Measurements from ENCODE around the gene RPEL1.
"Not testable (repeated sequence)": the region's sequence is repeated elsewhere in the genome, so short reads cannot be mapped to it uniquely, and the experiment has no call there.

Gene RPEL1
- 0 reads per million in 2 donors for total RNA-seq

DNA sequence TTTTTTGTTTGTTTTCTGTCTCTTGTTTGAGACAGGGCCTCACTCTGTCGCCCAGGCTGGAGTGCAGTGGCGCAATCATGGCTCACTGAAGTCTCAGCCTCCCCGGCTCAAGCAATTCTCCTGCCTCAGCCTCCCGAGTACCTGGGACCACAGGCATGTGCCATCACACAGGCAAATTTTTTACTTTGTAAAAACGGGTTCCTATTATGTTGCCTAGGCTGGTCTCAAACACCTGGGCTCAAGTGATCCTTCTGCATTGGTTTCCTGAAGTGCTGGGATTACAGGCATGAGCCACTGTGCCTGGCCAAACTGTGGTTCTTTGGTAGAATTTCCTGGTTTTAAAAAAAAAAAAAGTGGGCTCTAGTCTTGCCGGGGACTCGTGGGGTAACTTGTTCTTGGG, at the start of gene RPEL1:
Gene RPEL1 (plus strand): TSS at position 301 of the 400 bp plus-strand sequence. CDS start 110 bp downstream, outside the sequence.
- not testable (repeated sequence) for DNase-seq

DNA sequence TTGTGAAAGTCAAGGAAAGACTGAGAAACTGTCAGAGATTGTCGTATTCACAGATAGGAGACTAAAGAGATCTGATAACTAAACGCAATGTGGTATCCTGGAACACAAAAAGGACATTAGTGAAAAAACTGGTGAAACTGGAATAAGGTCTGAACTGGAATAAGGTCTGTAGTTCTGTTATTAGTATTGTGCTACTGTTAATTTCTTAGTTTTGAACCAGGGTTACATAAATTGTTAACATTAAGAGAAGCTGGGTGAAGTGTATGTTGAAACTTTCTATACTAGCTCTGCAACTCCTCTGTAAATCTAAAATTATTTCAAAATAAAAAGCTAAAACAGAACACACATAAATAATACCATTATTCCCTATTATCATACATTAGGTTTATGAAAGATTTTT, 49.2 kb upstream of the RPEL1 start:
- DNase-seq: no peak

DNA sequence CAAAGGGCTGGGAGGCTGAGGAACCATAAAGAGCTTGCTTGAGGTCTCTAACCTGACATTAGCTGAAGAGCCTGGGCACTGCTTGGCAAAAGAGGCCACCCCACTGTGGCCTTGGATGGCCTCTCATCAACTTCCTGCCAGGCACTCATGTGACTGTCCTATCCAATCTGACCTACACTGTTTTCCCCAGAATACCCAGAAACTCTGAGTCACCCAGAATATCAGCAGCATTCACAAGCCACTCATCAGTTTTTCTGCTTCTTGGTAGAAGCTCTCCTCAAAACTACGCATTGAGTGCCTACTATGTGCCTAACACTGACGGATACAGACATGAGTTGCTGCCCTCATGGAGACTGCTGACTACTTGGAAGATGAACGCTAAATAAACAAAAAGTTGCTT, 48.5 kb upstream of the RPEL1 start:
- no peak for DNase-seq

DNA sequence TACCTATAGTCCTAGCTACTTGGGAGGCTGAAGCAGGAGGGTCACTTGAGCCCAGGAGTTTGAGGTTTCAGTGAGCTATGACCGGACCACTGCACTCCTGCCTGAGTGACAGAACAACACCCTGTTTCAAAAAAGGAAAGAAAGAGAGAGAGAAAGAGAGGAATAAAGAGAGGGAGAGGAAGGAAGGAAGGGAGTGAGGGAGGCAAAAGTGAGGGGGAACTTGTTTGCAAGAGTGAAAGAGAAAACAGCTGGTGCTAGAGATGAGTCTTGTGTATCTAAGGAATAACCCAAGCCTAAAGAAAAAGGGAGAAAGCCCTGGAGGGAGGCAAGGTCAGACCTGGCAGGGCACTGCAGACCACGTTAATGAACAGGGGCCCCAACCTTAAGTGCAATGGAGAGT, 47.8 kb upstream of the RPEL1 start:
- DNase-seq: no peak

DNA sequence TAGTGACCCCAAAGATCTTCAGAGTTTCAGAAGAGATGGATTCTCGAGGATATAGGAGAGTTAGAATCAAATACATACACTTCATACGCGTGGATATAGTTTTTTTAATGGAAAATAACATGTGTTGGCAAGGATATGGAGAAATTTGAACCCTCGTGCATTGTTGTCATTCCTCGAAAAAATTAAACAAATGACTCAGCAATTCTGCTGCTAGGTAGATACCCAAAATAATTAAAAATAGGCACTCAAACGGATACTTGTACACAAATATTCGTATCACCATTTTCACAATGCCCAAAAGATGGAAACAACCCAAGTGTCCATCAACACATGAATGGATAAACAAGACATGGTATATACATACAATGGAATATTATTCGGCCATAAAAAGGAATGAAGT, 47.0 kb upstream of the RPEL1 start:
- no peak for DNase-seq

DNA sequence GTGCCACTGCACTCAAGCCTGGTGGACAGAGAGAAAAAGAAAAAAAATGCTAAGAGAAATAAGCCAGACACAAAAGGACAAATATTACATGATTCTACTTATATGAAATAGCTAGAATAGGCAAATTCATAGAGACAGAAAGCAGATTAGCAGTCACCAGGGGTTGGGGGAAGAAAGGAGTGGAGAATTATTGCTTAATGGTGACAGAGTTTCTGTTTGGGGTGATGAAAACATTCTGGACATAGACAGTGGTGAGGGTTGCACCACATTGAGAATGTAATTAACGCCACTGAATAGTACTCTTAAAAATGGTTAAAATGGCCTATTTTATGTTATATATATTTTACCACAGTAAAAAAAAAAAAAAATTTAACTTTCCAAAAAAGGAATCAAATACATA, 46.2 kb upstream of the RPEL1 start:
- no peak for DNase-seq

DNA sequence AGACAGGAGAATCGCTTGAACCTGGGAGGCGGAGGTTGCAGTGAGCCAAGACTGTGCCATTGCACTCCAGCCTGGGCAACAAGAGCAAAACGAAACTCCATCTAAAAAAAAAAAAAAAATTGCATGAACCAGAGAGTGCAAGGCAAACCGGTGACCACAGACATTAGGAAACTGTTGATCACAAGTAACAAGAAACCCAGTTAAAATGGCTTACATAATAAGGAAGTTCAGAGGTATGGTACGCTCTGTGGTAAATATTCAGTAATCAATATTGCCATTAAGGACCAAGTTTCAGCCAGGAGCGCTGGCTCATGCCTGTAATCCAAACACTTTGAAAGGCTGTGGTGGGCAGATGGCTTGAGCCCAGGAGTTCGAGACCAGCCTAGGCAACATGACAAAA, 43.4 kb upstream of the RPEL1 start:
- DNase-seq: no peak

DNA sequence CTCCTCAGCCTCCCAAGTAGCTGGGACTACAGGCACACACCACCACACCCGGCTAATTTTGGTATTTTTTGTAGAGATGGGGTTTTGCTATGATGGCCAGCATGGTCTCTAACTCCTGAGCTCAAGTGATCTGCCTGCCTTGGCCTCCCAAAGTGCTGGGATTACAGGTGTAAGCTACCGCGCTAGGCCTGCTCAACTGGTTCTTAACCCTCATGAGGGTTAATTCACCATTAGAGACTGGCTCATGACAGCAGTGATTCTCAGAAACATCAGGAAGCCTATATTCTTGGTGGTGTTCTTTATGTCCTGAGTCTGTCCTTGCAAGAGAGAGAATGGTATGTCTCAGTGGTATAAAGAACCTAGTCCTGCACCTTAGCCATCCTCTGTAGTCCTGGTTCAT, 42.2 kb upstream of the RPEL1 start:
- DNase-seq: no peak

DNA sequence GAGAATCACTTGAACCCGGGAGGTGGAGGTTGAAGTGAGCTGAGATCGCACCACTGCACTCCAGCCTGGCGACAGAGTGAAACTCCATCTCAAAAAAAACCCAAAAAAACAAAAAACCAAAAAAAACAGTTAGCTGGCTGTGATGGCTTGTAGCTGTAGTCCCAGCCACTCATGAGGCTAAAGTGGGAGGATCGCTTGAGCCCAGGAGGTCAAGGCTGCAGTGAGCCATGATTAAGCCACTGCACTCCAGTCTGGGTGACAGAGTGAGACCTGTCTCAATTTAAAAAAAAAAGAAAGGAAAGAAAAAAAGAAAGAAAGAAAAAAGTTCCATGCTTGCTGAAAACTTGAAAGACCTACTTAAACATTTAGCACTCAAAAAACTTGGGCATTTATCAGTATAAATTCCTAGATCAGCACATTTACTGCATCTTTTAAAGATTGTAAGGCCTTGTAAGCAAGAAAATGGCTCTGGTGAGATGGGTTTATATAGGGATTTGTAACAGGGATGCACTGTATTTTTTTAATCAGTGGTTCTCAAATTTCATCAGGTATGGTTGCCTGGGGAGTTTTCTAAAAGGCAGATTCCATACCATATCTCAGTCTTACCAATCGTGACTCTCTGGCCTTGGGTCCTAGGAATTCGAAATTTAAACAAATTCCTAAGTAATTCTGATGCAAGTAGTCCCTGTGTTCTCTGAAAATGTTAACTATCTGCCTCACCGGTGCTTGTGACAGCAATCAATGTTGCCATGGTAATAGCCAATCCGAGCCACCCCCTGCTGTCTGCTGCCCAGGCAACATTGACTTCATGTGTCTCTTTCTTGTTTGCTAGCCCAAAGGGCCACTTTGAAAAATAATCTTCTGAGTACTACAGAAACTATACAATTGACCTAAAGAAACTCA, 41.1 kb upstream of the RPEL1 start:
- DNase-seq: no peak

DNA sequence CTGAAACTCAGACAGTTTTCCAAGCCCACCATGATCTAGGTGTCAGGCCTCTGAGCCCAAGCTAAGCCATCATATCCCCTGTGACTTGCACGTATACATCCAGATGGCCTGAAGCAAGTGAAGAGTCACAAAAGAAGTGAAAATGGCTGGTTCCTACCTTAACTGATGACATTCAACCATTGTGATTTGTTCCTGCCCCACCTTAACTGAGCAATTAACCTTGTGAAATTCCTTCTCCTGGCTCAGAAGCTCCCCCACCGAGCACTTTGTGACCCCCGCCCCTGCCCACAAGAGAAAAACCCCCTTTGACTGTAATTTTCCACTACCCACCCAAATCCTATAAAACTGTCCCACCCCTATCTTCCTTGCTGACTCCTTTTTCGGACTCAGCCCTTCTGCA, 40.3 kb upstream of the RPEL1 start:
- not testable (repeated sequence) for DNase-seq

DNA sequence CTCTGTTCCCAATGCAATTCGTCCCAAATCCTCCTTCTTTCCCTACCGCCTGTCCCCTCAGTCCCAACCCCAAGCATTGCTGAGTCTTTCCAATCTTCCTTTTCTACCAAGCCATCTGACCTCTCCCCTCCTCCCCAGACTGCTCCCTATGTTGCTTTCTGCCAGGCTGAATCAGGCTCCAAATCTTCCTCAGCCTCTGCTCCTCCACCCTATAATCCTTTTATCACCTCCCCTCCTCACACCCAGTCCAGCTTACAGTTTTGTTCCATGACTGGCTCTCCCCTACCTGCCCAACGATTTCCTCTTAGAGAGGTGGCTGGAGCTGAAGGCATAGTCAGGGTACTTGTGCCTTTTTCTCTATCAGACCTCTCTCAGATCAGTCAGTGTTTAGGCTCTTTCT, 39.0 kb upstream of the RPEL1 start:
- not testable (repeated sequence) for DNase-seq

DNA sequence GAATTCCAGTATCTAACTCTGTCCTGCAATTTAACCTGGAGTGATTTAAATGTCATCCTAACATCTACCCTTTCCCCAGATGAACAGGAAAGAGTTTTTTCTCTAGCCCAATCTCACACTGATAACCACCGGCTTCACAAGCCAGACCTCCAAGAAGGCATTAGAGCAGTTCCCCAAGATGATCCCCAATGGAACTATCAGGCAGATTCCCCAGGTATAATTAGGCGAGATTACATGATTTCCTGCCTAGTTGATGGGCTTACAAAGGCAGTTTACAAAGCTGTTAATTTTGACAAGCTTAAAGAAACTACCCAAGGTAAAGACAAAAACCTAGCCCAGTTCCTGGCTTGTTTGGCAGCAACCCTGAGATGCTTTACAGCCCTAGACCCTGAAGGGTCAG, 38.5 kb upstream of the RPEL1 start:
- DNase-seq: no peak

DNA sequence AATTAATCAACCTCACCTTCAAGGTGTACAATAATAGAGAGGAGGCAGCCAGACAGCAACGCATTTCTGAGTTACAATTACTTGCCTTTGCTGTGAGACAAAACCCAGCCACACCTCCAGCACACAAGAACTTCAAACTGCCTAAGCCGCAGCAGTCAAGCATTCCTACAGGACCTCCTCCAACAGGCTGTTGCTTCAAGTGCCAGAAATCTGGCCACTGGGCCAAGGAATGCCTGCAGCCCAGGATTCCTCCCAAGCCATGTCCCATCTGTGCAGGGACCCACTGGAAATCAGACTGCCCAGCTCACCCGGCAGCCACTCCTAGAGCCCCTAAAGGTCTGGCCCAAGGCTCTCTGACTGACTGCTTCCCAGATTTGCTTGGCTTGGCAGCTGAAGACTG, 38.0 kb upstream of the RPEL1 start:
- not testable (repeated sequence) for DNase-seq

DNA sequence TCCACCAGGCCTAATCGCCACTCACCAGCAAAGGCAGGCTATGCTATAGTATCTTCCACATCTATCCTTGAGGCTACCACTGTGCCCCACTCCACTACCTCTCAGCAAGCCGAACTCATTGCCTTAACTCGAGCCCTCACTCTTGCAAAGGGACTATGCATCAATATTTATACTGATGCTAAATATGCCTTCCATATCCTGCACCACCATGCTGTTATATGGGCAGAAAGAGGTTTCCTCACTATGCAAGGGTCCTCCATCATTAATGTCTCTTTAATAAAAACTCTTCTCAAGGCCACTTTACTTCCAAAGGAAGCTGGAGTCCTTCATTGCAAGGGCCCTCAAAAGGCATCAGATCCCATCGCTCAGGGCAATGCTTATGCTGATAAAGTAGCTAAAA, 35.4 kb upstream of the RPEL1 start:
- DNase-seq: not testable (repeated sequence)

DNA sequence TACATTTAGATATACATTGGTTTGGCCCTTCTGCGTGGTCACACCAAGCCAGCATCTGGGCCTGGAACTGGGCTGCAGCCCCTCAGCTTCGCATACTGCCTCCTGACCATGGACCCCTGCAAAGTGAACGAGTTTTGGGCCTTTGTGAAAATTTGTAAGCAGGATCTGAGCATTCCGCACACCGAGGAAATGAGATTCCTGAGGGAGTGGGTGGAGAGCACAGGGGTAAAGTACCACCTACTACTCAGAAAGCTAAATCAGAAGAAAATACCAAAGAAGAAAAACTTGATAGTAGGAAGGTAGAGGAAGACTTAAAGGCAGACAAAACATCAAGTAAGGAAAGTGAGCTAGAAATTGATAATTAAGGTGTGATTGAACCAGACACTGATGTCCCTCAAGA, 30.1 kb upstream of the RPEL1 start:
- DNase-seq: no peak

DNA sequence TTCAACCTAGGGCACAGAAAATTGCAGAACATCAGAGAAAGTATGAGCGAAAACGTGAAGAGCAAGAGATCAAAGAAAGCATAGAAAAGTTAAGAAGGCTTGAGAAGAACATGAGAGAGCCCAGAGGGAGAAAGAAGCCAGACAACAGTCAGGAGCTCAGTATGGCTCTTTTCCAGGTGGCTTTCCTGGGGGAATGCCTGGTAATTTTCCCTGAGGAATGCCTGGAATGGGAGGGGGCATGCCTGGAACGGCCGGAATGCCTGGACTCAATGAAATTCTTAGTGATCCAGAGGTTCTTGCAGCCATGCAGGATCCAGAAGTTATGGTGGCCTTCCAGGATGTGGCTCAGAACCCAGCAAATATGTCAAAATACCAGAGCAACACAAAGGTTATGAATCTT, 29.3 kb upstream of the RPEL1 start:
- DNase-seq: not testable (repeated sequence)

DNA sequence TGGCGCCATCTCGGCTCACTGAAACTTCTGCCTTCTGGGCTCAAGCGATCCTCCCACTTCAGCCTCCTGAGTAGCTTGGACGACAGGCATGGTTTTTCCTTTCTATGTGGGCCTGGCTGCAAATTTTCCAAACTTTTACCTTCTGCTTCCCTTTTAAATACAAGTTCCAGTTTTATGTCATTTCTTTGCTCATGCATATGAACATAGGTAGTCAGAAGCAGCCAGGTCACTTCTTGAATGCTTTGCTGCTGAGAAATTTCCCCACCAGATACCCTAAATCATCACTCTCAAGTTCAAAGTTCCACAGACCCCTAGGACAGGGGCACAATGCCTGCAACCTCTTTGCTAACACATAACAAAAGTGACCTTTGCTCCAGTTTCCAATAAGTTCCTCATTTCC, 21.6 kb upstream of the RPEL1 start:
- no peak for DNase-seq

DNA sequence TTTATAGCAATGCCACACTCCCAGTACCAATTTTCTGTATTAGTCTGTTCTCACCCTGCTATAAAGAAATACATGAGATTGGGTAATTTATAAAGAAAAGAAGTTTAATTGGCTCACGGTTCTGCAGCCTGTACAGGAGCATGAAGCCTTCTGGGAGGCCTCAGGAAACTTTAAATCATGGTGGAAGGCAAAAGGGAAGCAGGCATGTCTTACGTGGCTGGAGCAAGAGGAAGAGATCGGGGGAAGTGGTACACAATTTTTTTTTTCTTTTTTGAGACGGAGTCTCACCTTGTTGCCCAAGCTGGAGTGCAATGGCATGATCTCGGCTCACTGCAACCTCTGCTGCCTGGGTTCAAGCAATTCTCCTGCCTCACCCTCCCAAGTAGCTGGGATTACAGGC, 21.0 kb upstream of the RPEL1 start:
- DNase-seq: not testable (repeated sequence)

DNA sequence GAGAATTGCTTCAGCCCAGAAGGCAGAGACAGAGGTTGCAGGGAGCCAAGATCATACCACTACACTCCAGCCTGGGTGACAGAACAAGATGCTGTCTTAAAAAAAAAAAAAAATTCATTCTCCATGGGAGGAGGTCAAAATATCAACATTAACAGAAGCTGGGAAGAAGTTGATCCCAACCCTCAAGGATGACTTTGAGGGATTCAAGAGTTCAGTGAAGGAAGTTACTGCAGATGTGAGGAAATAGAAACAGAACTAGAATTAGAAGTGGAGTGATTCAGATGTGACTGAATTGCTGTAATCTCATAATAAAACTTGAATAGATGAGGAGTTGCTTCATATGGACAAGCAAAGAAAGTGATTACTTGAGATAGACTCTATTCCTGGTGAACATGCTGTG, 19.7 kb upstream of the RPEL1 start:
- DNase-seq: no peak

DNA sequence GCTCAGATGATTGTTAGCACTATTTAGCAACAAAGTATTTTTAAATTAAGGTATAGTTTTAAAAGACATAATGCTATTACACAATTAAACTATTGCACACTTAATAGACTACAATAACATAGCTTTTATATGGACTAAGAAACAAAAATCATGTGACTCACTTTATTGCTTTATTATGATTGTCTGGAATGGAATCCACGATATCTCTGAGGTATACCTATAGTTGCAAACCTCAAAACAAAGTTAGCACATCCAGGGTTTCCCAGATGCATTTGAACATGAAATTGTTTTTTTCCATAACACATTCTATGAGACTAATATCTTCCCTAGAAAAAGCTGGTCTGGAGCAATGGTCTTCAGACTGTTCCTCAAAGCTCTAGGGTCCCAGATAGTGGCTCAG, 18.3 kb upstream of the RPEL1 start:
- no peak for DNase-seq

DNA sequence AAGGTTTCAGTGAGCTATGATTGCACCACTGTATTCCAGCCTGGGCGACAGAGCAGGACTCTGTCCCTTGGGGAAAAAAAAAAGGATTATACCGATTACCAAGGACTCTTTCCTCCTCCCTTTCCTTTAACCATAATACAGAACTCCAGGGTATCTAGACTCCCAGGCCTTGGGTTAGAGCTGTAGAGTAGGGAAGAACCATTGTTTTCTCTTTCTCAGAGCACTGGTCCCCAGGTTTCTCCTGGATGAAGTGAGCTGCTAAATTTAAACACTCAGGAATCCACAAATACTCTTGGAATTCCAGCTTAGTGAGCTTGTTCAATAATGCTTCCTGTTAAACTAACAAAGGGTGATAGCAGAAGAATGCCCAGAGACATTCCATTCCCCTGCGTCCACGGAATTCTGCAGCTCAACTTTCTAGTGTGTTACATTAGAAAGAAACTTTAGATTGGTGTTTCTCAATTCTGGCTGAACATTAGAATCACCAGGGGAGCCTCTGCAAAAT, 14.6 kb upstream of the RPEL1 start:
- no peak for DNase-seq

DNA sequence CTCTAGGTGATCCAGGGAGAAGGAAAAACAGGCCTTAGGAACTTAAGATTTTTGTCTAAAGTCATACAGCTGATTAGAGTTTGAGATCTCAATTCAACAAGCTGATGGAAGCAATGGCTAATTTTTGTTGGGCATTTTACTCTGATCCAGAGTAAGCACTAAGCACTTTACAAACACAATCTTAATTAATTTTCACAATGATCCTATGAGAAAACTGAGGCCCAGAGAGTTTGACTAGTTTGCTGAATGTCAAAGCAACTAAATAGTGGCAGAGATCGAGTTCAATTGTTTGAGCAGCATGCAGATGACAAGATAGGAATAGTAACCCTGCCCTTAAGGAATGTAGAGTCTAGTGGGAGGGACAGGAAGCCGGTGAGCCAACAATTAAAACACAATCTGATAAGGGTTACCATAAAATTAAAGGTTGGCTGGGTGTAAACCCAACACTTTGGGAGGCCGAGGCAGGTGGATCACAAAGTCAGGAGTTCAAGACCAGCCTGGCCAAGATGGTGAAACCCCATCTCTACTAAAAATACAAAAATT, 13.5 kb upstream of the RPEL1 start:
- no peak for DNase-seq

DNA sequence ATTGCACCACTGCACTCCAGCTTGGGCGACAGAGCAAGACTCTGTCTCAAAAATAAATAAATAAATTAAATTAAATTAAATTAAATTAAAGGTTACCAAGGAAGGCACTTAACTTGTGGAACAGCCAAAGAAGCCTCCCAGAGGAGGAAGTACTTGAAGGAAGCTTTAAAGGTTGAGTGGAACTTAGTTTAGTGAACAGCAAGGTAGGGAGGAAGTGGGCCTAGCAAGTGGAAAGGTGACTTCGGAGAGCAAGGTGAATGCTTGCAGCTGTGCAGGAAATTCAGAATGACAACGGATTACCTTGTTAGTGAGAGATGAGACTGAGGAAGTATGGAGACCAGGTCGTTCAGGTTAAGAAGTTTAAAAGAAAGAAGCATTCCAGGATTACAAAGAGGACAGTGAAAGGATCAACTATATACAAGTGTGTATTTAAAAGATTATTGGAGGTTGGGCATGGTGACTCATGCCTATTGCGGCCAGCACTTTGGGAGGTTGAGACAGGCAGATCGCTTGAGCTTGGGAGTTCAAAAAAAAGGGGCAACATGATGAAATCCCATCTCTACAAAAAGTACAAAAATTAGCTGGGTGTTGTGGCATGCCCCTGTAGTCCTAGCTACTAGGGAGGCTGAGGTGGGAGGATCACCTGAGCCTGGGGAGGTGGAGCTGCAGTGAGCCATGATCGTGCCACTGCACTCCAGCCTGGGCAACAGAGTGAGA, 12.8 kb upstream of the RPEL1 start:
- no peak for DNase-seq

DNA sequence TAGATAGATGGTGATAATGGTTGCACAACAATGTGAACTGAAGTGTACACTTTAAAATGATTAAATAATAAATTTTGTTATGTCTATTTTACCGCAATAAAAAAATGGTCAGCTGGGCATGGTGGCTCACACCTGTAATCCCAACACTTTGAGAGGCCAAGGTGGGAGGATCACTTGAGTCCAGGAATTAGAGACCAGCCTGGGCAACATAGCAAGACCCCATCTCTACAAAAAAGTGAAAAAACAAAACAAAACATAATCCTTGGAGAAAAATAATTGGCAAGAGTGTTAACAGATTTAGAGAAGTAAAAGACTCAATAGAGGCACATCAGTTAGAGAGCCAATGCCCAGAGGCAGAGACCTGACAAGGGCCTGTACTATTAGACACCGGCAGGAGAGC, 9.9 kb upstream of the RPEL1 start:
- DNase-seq: no peak

All from T-helper 2 cell (primary cell).